OCI-LY7 (cell line): Measurements from ENCODE around the gene UBFD1. TPM values are rescaled to one million over a fixed set of nuclear protein-coding genes. Genes with fewer than 3 reads are reported as not detected.

Experiments
- BruUV-seq: library from RNA; stranded (reverse); fragments of 400-500 nt; replicated peaks from 2 replicates; lab custom pipeline; 2021; lab: Mats Ljungman, UMichigan
- CTCF ChIA-PET: fragments of 300-600 bp; sonication (Branson Sonifier 250); formaldehyde crosslinking; loops from one replicate; lab custom pipeline; 2022; ENCODE audit warnings: antibody characterized with exemption; ENCODE audit not compliant: unreplicated experiment; lab: Charles Lee
- POLR2A ChIA-PET: fragments of 300-600 bp; sonication (Branson Sonifier 250); formaldehyde crosslinking; loops from one replicate; lab custom pipeline; 2022; ENCODE audit warnings: antibody characterized with exemption; lab: Charles Lee
- DNase-seq: peaks from one replicate; pipeline ENCODE4 v3.0.0-alpha.2; 2015; ENCODE audit warnings: low spot score
- H2AFZ ChIP-seq: fragments of 200-600 bp; sonication (generic), shearing (Covaris generic); 2 replicates; pipeline ENCODE4 v1.6.1; 2014; ENCODE audit warnings: mild to moderate bottlenecking, antibody characterized with exemption, low read length, moderate library complexity
- H3K27ac ChIP-seq: fragments of 200-600 bp; sonication (generic); 2 replicates; pipeline ENCODE4 v1.5.1; 2014; ENCODE audit warnings: mixed run types, low read depth, mild to moderate bottlenecking, moderate library complexity, low read length, inconsistent platforms; ENCODE audit not compliant: poor library complexity, severe bottlenecking
- H3K36me3 ChIP-seq: fragments of 200-600 bp; sonication (generic); 2 replicates; pipeline ENCODE4 v1.6.1; 2014; ENCODE audit warnings: mild to moderate bottlenecking, antibody characterized with exemption, low read length, moderate library complexity, mixed read lengths; ENCODE audit not compliant: insufficient read depth
- H3K4me1 ChIP-seq: fragments of 200-600 bp; sonication (generic); 2 replicates; pipeline ENCODE4 v1.5.1; 2014; ENCODE audit warnings: mild to moderate bottlenecking, low read length; ENCODE audit not compliant: insufficient read depth, poor library complexity, severe bottlenecking
- H3K4me2 ChIP-seq: fragments of 200-600 bp; sonication (generic); 2 replicates; pipeline ENCODE4 v1.6.1; 2014; ENCODE audit warnings: mild to moderate bottlenecking, low read length
- H3K4me3 ChIP-seq: fragments of 200-600 bp; sonication (generic); 2 replicates; pipeline ENCODE4 v1.5.1; 2014; ENCODE audit warnings: mild to moderate bottlenecking, low read depth, low read length; ENCODE audit not compliant: poor library complexity, severe bottlenecking
- H3K79me2 ChIP-seq: fragments of 200-600 bp; sonication (generic); 2 replicates; pipeline ENCODE4 v1.6.1; 2016; ENCODE audit warnings: low read depth, mild to moderate bottlenecking, low read length, moderate library complexity, mixed read lengths; ENCODE audit not compliant: insufficient read depth
- H3K9me2 ChIP-seq: fragments of 200-600 bp; sonication (generic); 2 replicates; pipeline ENCODE4 v1.6.1; 2016; ENCODE audit warnings: mild to moderate bottlenecking, low read length, mixed read lengths; ENCODE audit not compliant: insufficient read depth
- H3K9me3 ChIP-seq: fragments of 200-600 bp; sonication (generic); 2 replicates; pipeline ENCODE4 v1.6.1; 2014; ENCODE audit warnings: mild to moderate bottlenecking, mixed run types, low read length, mixed read lengths
- H4K20me1 ChIP-seq: fragments of 200-600 bp; sonication (generic); 2 replicates; pipeline ENCODE4 v1.6.1; 2014; ENCODE audit warnings: mild to moderate bottlenecking, antibody characterized with exemption, low read length, moderate library complexity, mixed read lengths; ENCODE audit not compliant: insufficient read depth
- EZH2phosphoT487 ChIP-seq: fragments of 200-600 bp; sonication (generic); IDR thresholded peaks from 2 replicates; pipeline ENCODE4 v1.6.1; 2018; ENCODE audit warnings: low read depth, borderline replicate concordance, mild to moderate bottlenecking, mixed run types, antibody characterized with exemption, low read length, moderate library complexity, mixed read lengths
- intact Hi-C: fragments of 100-400 bp; cut with micrococcal nuclease; formaldehyde crosslinking; loops from one replicate; pipeline ENCODE4 v1.10.0; 2022; ENCODE audit not compliant: unreplicated experiment
- total RNA-seq, 2 experiments: library from RNA; depleted of rRNA in 1 of 2; stranded (reverse); fragments of >200 nt in 1 of 2; shearing (Covaris generic) in 1 of 2; gene quantifications; 2 replicates each; pipeline ENCODE4 v1.2.3, GENCODE V29; 2014 to 2022
- TF ChIP-seq, protein P1 (sequence below): fragments of 200-600 bp; sonication (generic); conservative IDR thresholded peaks from 2 replicates; pipeline ENCODE4 v1.5.1; 2014; ENCODE audit warnings: mild to moderate bottlenecking, antibody characterized with exemption, low read length, moderate library complexity, mixed read lengths

The UBFD1 gene
- total RNA-seq, 2 experiments from 2014 or later, result 42.4 to 67.1 TPM

DNA sequence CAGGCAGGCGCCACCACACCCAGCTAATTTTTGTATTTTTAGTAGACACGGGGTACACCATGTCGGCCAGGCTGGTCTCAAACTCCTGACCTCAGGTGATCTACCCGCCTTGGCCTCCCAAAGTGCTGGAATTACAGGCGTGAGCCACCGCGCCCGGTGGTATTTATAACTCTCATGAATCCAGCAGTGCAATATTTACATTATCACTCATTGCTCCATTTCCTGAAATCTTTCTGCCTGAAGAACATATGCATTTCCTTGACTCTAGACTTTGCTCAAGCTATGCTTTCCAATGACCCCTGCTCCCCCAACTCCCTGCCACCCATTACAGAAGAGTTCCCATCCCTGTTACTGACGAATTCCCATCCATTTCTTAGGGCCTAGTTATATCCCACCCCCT is 58.3 kb downstream of the UBFD1 start:
- Histone ChIP-seq H3K4me3 (no peak overlapping the region), H3K9me2 (no peaks in the 10 kb centered on the region), H3K36me3 (peaks cover 83% of the 10 kb centered on the region), H2AFZ (no peak overlapping the region), H3K9me3 (no peaks in the 10 kb centered on the region), H3K27ac (no peak overlapping the region), H3K4me1 (no peaks in the 10 kb centered on the region), H3K79me2 (no peaks in the 10 kb centered on the region), H4K20me1 (no peaks in the 10 kb centered on the region), H3K4me2 (no peak overlapping the region)
- no TSS peak for BruUV-seq
- TF ChIP-seq, protein P1, sequence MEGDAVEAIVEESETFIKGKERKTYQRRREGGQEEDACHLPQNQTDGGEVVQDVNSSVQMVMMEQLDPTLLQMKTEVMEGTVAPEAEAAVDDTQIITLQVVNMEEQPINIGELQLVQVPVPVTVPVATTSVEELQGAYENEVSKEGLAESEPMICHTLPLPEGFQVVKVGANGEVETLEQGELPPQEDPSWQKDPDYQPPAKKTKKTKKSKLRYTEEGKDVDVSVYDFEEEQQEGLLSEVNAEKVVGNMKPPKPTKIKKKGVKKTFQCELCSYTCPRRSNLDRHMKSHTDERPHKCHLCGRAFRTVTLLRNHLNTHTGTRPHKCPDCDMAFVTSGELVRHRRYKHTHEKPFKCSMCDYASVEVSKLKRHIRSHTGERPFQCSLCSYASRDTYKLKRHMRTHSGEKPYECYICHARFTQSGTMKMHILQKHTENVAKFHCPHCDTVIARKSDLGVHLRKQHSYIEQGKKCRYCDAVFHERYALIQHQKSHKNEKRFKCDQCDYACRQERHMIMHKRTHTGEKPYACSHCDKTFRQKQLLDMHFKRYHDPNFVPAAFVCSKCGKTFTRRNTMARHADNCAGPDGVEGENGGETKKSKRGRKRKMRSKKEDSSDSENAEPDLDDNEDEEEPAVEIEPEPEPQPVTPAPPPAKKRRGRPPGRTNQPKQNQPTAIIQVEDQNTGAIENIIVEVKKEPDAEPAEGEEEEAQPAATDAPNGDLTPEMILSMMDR, result no peak
- no peak for TF ChIP-seq EZH2phosphoT487
- no peak for DNase-seq
- ChIA-PET POLR2A (no interaction called here), CTCF (no interaction called here)
- intact Hi-C loops, result no loop called here

Other genes with a start within 250 kb of the UBFD1 start
- gene COG7, start 104.5 kb upstream of the UBFD1 start, total RNA-seq (2014; rRNA removed; shearing (Covaris generic)), result 11.1 and 11.4 TPM in 2 replicates
- 21.0 TPM in 2 replicates for gene COG7, start 104.5 kb upstream of the UBFD1 start, total RNA-seq (2022)
- gene GGA2, start 47.2 kb upstream of the UBFD1 start, total RNA-seq (2014; rRNA removed; shearing (Covaris generic)), result 213 and 256 TPM in 2 replicates
- gene GGA2, start 47.2 kb upstream of the UBFD1 start, total RNA-seq (2022), result 580 and 590 TPM in 2 replicates
- 32.3 and 42.1 TPM in 2 replicates for gene EARS2, start 377 bp upstream of the UBFD1 start, total RNA-seq (2014; rRNA removed; shearing (Covaris generic))
- 27.8 and 38.5 TPM in 2 replicates for gene EARS2, start 377 bp upstream of the UBFD1 start, total RNA-seq (2022)
- gene NDUFAB1, start 38.6 kb downstream of the UBFD1 start, total RNA-seq (2014; rRNA removed; shearing (Covaris generic)), result 111 and 159 TPM in 2 replicates
- gene NDUFAB1, start 38.6 kb downstream of the UBFD1 start, total RNA-seq (2022), result 107 and 149 TPM in 2 replicates
- gene PALB2, start 83.6 kb downstream of the UBFD1 start, total RNA-seq (2014; rRNA removed; shearing (Covaris generic)), result 15.1 and 16.6 TPM in 2 replicates
- gene PALB2, start 83.6 kb downstream of the UBFD1 start, total RNA-seq (2022), result 34.7 and 35.1 TPM in 2 replicates
- gene DCTN5, start 83.7 kb downstream of the UBFD1 start, total RNA-seq (2014; rRNA removed; shearing (Covaris generic)), result 37.3 and 42.9 TPM in 2 replicates
- gene DCTN5, start 83.7 kb downstream of the UBFD1 start, total RNA-seq (2022), result 88.2 and 89.6 TPM in 2 replicates
- 59.6 and 69.5 TPM in 2 replicates for gene PLK1, start 121.2 kb downstream of the UBFD1 start, total RNA-seq (2014; rRNA removed; shearing (Covaris generic))
- 156 and 164 TPM in 2 replicates for gene PLK1, start 121.2 kb downstream of the UBFD1 start, total RNA-seq (2022)
- gene ERN2, start 155.5 kb downstream of the UBFD1 start, total RNA-seq (2014; rRNA removed; shearing (Covaris generic)), result 1.2 and 1.3 TPM in 2 replicates
- 2.5 and 2.6 TPM in 2 replicates for gene ERN2, start 155.5 kb downstream of the UBFD1 start, total RNA-seq (2022)
- gene CHP2, start 197.3 kb downstream of the UBFD1 start, total RNA-seq (2014; rRNA removed; shearing (Covaris generic)), result not detected in 2 replicates
- gene CHP2, start 197.3 kb downstream of the UBFD1 start, total RNA-seq (2022), result not detected in 2 replicates